ENCODE data around the gene SPRY4. TPM values are rescaled to one million over a fixed set of nuclear protein-coding genes. Genes with fewer than 3 reads are reported as not detected.

The SPRY4 gene
- total RNA-seq, 2 experiments from 2014 or later: 0.79 to 1.5 TPM

- H3K9me3 Mint-ChIP-seq (ENCODE audit: insufficient read depth): no peaks in the 10 kb centered on the region
- CTCF ChIA-PET: interaction anchor here (1.2 kb wide), 1 partner anchor 12 kb away, joined by 4 read pairs; no protein-coding TSS in a partner anchor
- H3K4me1 Mint-ChIP-seq (ENCODE audit: low read depth): peaks cover 50% of the 10 kb centered on the region
These were observed 5.0 kb downstream of the SPRY4 start for GRCh38 chr5:142319560-142320429.

GRCh38 chr5:142319105-142319504 is 5.7 kb downstream of the SPRY4 start:
- ATAC-seq: no peak
- no peaks in the 10 kb centered on the region for H3K36me3 Mint-ChIP-seq (ENCODE audit: low read depth)
- peaks cover 26% of the 10 kb centered on the region for H3K27me3 Mint-ChIP-seq (ENCODE audit: low read depth)
- H3K4me3 Mint-ChIP-seq: no peak overlapping the region
- CTCF ChIA-PET: no interaction called here
- H3K27ac Mint-ChIP-seq: no peak overlapping the region
- DNase-seq: no peak
- H3K4me1 Mint-ChIP-seq (ENCODE audit: low read depth): peaks cover 49% of the 10 kb centered on the region
- POLR2A ChIA-PET: no interaction called here
- no peaks in the 10 kb centered on the region for H3K9me3 Mint-ChIP-seq (ENCODE audit: insufficient read depth)

More at GRCh38 chr5:142319560-142320429, 5.0 kb downstream of the SPRY4 start:
- Mint-ChIP-seq H3K27me3 (ENCODE audit: low read depth) (peaks cover 26% of the 10 kb centered on the region), H3K4me3 (no peak overlapping the region), H3K36me3 (ENCODE audit: low read depth) (no peaks in the 10 kb centered on the region), H3K27ac (no peak overlapping the region)
- ATAC-seq (no peak), DNase-seq (no peak)
- POLR2A ChIA-PET: no interaction called here

- CTCF ChIA-PET: interaction anchor here (1.1 kb wide), 2 partner anchors 115 to 338 kb away, joined by 3 read pairs; no protein-coding TSS in a partner anchor
- H3K4me1 Mint-ChIP-seq (ENCODE audit: low read depth): peaks cover 41% of the 10 kb centered on the region
- peaks cover 14% of the 10 kb centered on the region for H3K27me3 Mint-ChIP-seq (ENCODE audit: low read depth)
- DNase-seq (no peak), ATAC-seq (no peak)
- H3K36me3 Mint-ChIP-seq (ENCODE audit: low read depth): no peaks in the 10 kb centered on the region
- no peak overlapping the region for H3K4me3 Mint-ChIP-seq
- no peaks in the 10 kb centered on the region for H3K9me3 Mint-ChIP-seq (ENCODE audit: insufficient read depth)
- POLR2A ChIA-PET: no interaction called here
- no peak overlapping the region for H3K27ac Mint-ChIP-seq
These were observed 7.1 kb downstream of the SPRY4 start for GRCh38 chr5:142317753-142318152.

- H3K4me1 Mint-ChIP-seq (ENCODE audit: low read depth): peaks cover 41% of the 10 kb centered on the region
- H3K27me3 Mint-ChIP-seq (ENCODE audit: low read depth): peaks cover 9% of the 10 kb centered on the region
- ChIA-PET CTCF (interaction anchor here (1.1 kb wide), 2 partner anchors 116 to 338 kb away, joined by 3 read pairs; no protein-coding TSS in a partner anchor), POLR2A (no interaction called here)
- DNase-seq (no peak), ATAC-seq (no peak)
- no peaks in the 10 kb centered on the region for H3K9me3 Mint-ChIP-seq (ENCODE audit: insufficient read depth)
- H3K36me3 Mint-ChIP-seq (ENCODE audit: low read depth): no peaks in the 10 kb centered on the region
- no peak overlapping the region for H3K4me3 Mint-ChIP-seq
- H3K27ac Mint-ChIP-seq: no peak overlapping the region
These were observed 7.6 kb downstream of the SPRY4 start for GRCh38 chr5:142317173-142317572.

- H3K4me1 Mint-ChIP-seq (ENCODE audit: low read depth): peaks cover 41% of the 10 kb centered on the region
- H3K27me3 Mint-ChIP-seq (ENCODE audit: low read depth): peaks cover 9% of the 10 kb centered on the region
- no peaks in the 10 kb centered on the region for H3K9me3 Mint-ChIP-seq (ENCODE audit: insufficient read depth)
- H3K4me3 Mint-ChIP-seq: no peak overlapping the region
- H3K36me3 Mint-ChIP-seq (ENCODE audit: low read depth): no peaks in the 10 kb centered on the region
- H3K27ac Mint-ChIP-seq: no peak overlapping the region
- ChIA-PET POLR2A (no interaction called here), CTCF (no interaction called here)
- ATAC-seq (no peak), DNase-seq (no peak)
These were observed 8.1 kb downstream of the SPRY4 start for GRCh38 chr5:142316681-142317080.

GRCh38 chr5:142316051-142316450 is 8.8 kb downstream of the SPRY4 start:
- CTCF ChIA-PET: no interaction called here
- H3K4me3 Mint-ChIP-seq: no peak overlapping the region
- no peaks in the 10 kb centered on the region for H3K36me3 Mint-ChIP-seq (ENCODE audit: low read depth)
- H3K27me3 Mint-ChIP-seq (ENCODE audit: low read depth): peaks cover 7% of the 10 kb centered on the region
- peaks cover 36% of the 10 kb centered on the region for H3K4me1 Mint-ChIP-seq (ENCODE audit: low read depth)
- DNase-seq: peak; percentile 34
- POLR2A ChIA-PET: interaction anchor here (0.6 to 1.1 kb wide), 2 partner anchors 9 to 177 kb away, joined by 3 to 4 read pairs; partner anchors contain the start of gene SPRY4
- peak overlapping the region; percentile 37 for H3K27ac Mint-ChIP-seq
- no peak for ATAC-seq
- no peaks in the 10 kb centered on the region for H3K9me3 Mint-ChIP-seq (ENCODE audit: insufficient read depth)

GRCh38 chr5:142315096-142315900 is 9.5 kb downstream of the SPRY4 start:
- POLR2A ChIA-PET: interaction anchor here (1.1 kb wide), 1 partner anchor 9 kb away, joined by 3 read pairs; the partner anchor contains the start of gene SPRY4
- no peak overlapping the region for H3K4me3 Mint-ChIP-seq
- H3K9me3 Mint-ChIP-seq (ENCODE audit: insufficient read depth): no peaks in the 10 kb centered on the region
- H3K27me3 Mint-ChIP-seq (ENCODE audit: low read depth): peaks cover 1% of the 10 kb centered on the region
- no peak for DNase-seq
- CTCF ChIA-PET: no interaction called here
- no peak overlapping the region for H3K27ac Mint-ChIP-seq
- no peak for ATAC-seq
- H3K36me3 Mint-ChIP-seq (ENCODE audit: low read depth): no peaks in the 10 kb centered on the region
- H3K4me1 Mint-ChIP-seq (ENCODE audit: low read depth): peaks cover 30% of the 10 kb centered on the region

- ChIA-PET CTCF (no interaction called here), POLR2A (no interaction called here)
- DNase-seq (no peak), ATAC-seq (no peak)
- H3K9me3 Mint-ChIP-seq (ENCODE audit: insufficient read depth): no peaks in the 10 kb centered on the region
- H3K27me3 Mint-ChIP-seq (ENCODE audit: low read depth): no peaks in the 10 kb centered on the region
- H3K27ac Mint-ChIP-seq: no peak overlapping the region
- H3K36me3 Mint-ChIP-seq (ENCODE audit: low read depth): no peaks in the 10 kb centered on the region
- H3K4me3 Mint-ChIP-seq: no peak overlapping the region
- H3K4me1 Mint-ChIP-seq (ENCODE audit: low read depth): peaks cover 26% of the 10 kb centered on the region
These were observed 10.2 kb downstream of the SPRY4 start for GRCh38 chr5:142314606-142315005.

- DNase-seq: no peak
- Mint-ChIP-seq H3K4me1 (ENCODE audit: low read depth) (peaks cover 21% of the 10 kb centered on the region), H3K27me3 (ENCODE audit: low read depth) (no peaks in the 10 kb centered on the region), H3K9me3 (ENCODE audit: insufficient read depth) (no peaks in the 10 kb centered on the region), H3K27ac (no peak overlapping the region), H3K36me3 (ENCODE audit: low read depth) (no peaks in the 10 kb centered on the region), H3K4me3 (no peak overlapping the region)
- CTCF ChIA-PET: no interaction called here
- POLR2A ChIA-PET: no interaction called here
- no peak for ATAC-seq
These were observed 10.7 kb downstream of the SPRY4 start for GRCh38 chr5:142314109-142314508.

- Mint-ChIP-seq H3K4me1 (ENCODE audit: low read depth) (peaks cover 18% of the 10 kb centered on the region), H3K27me3 (ENCODE audit: low read depth) (no peaks in the 10 kb centered on the region), H3K9me3 (ENCODE audit: insufficient read depth) (no peaks in the 10 kb centered on the region), H3K27ac (no peak overlapping the region), H3K4me3 (no peak overlapping the region), H3K36me3 (ENCODE audit: low read depth) (no peaks in the 10 kb centered on the region)
- ATAC-seq (no peak), DNase-seq (no peak)
- ChIA-PET POLR2A (no interaction called here), CTCF (no interaction called here)
These were observed 11.1 kb downstream of the SPRY4 start for GRCh38 chr5:142313682-142314081.

- H3K4me3 Mint-ChIP-seq: no peak overlapping the region
- POLR2A ChIA-PET: no interaction called here
- DNase-seq (no peak), ATAC-seq (no peak)
- no peaks in the 10 kb centered on the region for H3K36me3 Mint-ChIP-seq (ENCODE audit: low read depth)
- H3K4me1 Mint-ChIP-seq (ENCODE audit: low read depth): peaks cover 18% of the 10 kb centered on the region
- H3K27ac Mint-ChIP-seq: no peak overlapping the region
- CTCF ChIA-PET: no interaction called here
- no peaks in the 10 kb centered on the region for H3K9me3 Mint-ChIP-seq (ENCODE audit: insufficient read depth)
- H3K27me3 Mint-ChIP-seq (ENCODE audit: low read depth): no peaks in the 10 kb centered on the region
These were observed 11.5 kb downstream of the SPRY4 start for GRCh38 chr5:142313275-142313674.

GRCh38 chr5:142312399-142312798 is 12.4 kb downstream of the SPRY4 start:
- ChIA-PET POLR2A (no interaction called here), CTCF (no interaction called here)
- Mint-ChIP-seq H3K27me3 (ENCODE audit: low read depth) (no peaks in the 10 kb centered on the region), H3K4me3 (no peak overlapping the region), H3K27ac (no peak overlapping the region), H3K4me1 (ENCODE audit: low read depth) (peaks cover 18% of the 10 kb centered on the region), H3K9me3 (ENCODE audit: insufficient read depth) (no peaks in the 10 kb centered on the region), H3K36me3 (ENCODE audit: low read depth) (no peaks in the 10 kb centered on the region)
- ATAC-seq: no peak
- DNase-seq: no peak
